Posterior vena cava (tissue), 2 donors: Measurements from ENCODE around the gene UEVLD. TPM values are rescaled to one million over a fixed set of nuclear protein-coding genes. Genes with fewer than 3 reads are reported as not detected.
"Not testable (repeated sequence)": the region's sequence is repeated elsewhere in the genome, so short reads cannot be mapped to it uniquely, and the experiment has no call there.

Experiments used
- DNase-seq: peaks from one replicate; pipeline ENCODE4 v3.0.0-alpha.2; 2020; ENCODE audit warnings: low spot score
- intact Hi-C, 2 donors: fragments of 100-400 bp; cut with DNase I; formaldehyde crosslinking; loops; one replicate each; pipeline versions ENCODE4 v1.14.1 to v1.14.2; 2022 to 2023
- total RNA-seq, 2 donors: library from RNA; stranded (reverse); fragmentation: NEBNext Ultra II Directional; extraction: Animal tissue kit (Norgen Biotek cat#: 25700); gene quantifications; one replicate each; pipeline ENCODE4 v1.2.1, GENCODE V29; 2021
- donor health status: DM: yes; HTN: yes; CAD: no.
- donor health status: DM: yes; HTN: yes; CAD: no.

UEVLD gene
- total RNA-seq, 2 donors from 2014 or later: 24.9 to 26.8 TPM

- intact Hi-C loops: no loop called here
- DNase-seq: no peak
Observed at GRCh38 chr11:18594999-18595749, 6.6 kb upstream of the UEVLD start.

GRCh38 chr11:18594088-18594487 is 5.6 kb upstream of the UEVLD start:
- DNase-seq, intact Hi-C loops: not testable (repeated sequence)

DNA sequence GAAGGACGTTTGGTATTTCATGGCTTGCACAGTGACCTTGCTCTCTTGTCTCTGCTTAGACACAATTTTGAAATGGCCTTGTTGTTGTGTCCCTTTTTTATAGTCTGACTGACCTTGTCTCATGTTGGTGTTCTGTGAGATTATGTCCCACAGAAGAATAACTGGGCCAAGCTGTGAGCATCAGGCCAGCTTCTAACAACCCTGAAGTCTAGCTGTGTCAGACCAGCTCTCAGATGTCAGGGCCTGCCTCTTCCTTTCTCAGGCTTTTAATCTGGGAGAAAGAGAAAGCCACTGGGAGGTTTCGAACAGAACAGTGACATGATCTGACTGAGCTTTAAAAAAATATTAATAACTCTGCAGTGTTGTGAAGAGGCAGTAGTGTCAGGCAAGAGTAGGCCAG is 2.0 kb upstream of the UEVLD start:
- DNase-seq: no peak
- intact Hi-C loops: loop anchor here in 1 of 2 donors (2.0 kb wide), 1 partner anchor 42 kb away; no protein-coding TSS in a partner anchor

- intact Hi-C loops: no loop called here
- no peak for DNase-seq
Observed at GRCh38 chr11:18581825-18582224, 6.7 kb downstream of the UEVLD start.

DNA sequence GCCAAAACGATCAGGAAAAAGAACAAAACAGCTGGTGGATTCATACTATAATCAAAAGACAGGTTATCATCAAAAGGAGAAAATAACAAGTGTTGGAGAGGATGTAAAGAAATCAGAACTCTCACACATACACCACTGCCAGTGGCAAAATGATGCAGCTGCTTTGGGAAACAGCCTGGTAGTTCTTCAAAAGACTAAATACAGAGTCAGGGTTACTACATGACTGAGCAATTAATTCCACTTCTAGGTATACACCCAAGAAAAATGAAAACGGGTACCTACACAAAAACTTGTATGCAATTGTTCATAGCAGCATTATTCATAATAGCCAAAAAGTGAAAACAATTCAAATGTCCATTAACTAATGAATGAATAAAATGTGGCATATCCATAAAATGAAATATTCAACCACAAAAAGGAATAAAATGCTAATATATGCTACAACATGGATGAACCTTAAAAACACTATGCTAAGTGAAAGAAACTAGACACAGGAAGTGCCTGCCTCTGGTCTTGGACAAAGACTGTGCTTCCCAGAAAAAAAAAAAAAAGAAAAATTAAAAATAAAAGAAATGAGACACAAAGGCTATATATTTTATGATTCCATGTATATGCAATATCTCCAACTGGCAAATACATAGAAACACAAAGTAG is 8.3 kb downstream of the UEVLD start:
- intact Hi-C loops: no loop called here
- DNase-seq: no peak

- intact Hi-C loops: no loop called here
- no peak for DNase-seq
Observed at GRCh38 chr11:18578975-18579598, 9.4 kb downstream of the UEVLD start.

DNA sequence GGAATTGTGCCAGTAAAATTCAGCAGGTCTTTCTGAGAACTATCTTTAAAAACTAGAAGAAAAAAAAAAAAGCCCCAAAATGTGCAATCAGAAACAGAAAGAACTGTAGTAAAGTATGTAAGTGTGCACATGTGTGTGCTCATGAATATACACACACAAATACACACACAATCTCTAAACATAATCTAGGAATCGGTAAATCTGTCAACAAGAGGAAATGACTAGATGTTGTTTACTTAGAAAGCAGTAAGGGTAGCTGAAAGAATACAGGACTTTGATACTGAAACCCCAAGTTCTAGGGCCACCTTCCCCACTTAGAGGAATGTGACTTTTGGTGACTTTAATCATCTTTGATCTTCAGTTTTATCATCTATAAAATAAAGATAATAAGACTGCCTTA is 13.2 kb downstream of the UEVLD start:
- intact Hi-C loops: no loop called here
- no peak for DNase-seq

GRCh38 chr11:18567081-18567480 is 21.5 kb downstream of the UEVLD start:
- intact Hi-C loops: no loop called here

GRCh38 chr11:18566406-18566805 is 22.1 kb downstream of the UEVLD start:
- DNase-seq: no peak
- intact Hi-C loops: no loop called here

More at GRCh38 chr11:18567081-18567480, 21.5 kb downstream of the UEVLD start:
- no peak for DNase-seq

GRCh38 chr11:18564149-18564548 is 24.4 kb downstream of the UEVLD start:
- no peak for DNase-seq
- intact Hi-C loops: no loop called here

DNA sequence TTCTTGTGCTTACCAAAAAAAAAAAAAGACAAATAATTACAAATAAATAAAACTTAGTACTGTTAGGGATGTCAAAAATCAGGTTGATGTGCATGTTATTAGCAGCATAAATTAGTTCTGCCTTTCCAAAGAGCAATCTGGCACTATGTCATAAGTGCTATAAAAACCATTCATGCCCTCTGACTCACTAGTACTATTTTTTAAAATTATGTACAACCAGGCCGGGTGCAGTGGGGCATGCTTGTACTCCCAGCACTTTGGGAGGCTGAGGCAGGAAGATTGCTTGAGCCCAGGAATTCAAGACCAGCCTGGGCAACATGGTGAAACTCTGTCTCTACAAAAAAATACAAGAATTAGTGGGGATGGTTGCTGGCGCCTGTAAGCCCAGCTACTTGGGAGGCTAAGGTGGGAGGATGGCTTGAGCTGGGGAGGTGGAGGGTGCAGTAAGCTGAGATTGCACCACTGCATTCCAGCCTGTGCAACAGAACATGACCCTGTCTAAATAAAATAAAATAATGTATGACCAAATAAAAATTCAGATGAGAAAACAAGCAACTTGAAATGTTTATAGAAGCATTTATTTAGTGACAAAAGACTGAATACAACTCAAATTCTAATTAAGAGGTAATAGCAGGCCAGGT is 25.3 kb downstream of the UEVLD start:
- no peak for DNase-seq
- intact Hi-C loops: no loop called here

GRCh38 chr11:18548001-18548400 is 40.5 kb downstream of the UEVLD start:
- DNase-seq: no peak
- intact Hi-C loops: no loop called here

DNA sequence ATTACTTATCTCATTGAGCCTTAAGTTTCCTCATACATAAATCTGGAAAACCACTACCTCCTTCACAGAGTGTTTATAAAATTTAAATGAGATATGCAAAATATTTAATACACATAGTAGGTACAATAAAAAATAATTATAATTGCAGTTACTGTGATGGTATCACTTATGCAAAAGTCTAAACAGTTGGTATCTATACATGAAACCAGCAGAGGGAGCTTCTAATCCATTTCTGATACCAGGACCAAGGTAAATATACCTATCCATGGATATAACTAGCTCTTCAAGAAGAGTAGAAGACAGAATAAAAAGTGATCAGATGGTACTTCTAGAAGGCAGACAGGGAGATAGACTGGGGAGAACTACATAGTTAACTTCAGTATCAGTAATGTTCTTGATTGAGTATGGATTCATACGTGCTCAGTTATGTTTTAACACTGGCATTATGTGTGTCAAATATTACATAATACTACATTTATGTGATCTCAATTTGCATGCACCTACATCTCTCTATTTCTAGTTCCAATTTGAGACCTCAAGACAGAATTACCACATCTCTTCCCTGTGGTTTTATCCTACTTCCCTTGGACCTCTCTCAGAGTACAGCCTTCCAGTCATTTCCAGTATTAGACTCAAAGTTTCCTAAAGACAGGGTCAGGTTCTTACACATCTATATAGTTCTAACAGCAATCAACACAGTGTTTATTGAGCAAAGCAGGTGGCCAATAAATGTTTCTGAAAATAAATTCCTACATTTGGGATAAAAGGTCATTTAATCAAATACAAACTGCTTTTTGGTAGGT is 48.1 kb downstream of the UEVLD start:
- intact Hi-C loops: no loop called here
- DNase-seq: no peak

DNA sequence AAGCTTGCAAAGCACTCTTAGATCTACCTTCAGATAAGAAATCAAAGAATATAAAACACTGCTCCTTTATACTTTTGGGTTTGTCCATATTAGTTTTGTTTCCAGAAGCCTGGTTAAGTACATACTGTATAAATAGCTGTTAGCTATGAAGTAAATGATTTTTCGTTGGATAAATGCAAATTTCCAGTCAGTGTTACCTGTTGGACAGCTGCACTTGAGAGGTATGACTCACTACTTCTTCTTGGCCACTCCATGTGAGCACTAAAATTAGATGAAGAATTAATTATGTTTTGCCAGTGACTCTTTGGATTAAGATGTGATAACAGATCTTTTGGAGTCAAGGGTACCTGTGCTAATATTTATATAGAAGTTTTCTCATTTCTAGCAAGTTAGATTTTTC is 52.3 kb downstream of the UEVLD start:
- intact Hi-C loops: no loop called here
- DNase-seq: no peak

- no peak for DNase-seq
- intact Hi-C loops: no loop called here
Observed at GRCh38 chr11:18534245-18534644, 54.3 kb downstream of the UEVLD start.

- intact Hi-C loops: no loop called here
- DNase-seq: no peak
Observed at GRCh38 chr11:18533365-18533764, 55.2 kb downstream of the UEVLD start.

GRCh38 chr11:18527512-18527911 is 61.0 kb downstream of the UEVLD start:
- intact Hi-C loops: no loop called here
- DNase-seq: no peak

DNA sequence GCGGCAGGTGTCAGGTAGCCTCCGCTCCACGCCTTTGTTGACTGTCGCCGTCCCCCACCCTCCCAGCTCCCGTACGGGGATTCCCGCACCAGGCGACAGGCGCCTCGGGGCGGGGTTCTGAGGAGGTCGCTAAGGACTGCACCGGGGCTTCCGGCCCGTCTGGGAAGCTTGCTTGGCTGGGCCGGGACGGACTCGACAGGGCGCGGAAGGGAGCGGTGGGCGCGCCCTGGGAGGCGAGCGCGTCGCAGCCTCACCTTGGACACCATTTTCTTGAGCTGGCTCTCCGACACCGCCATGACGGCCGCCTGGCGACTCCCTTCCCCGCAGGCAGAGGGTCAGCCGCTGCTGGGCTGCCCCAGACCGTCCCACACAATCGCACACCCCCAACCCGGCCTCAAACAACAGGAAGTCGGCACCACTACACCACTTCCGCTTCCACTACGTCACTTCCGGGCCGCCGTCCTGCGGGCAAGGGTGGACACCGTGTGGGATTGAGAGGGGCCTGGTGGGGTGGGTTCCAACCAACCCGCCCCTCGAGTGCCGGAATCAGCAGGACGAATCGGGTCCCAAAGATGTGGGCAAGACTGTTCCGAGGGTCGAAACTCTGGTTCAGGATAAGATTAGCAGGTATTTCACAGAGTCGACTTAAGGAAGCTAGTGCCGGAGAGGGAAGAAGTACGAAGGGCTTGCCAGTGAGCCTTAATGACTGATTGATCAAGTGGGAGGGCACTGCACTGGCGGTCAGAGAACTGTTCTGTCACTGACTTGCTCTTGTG is 61.8 kb downstream of the UEVLD start, which contains the start of gene TSG101:
Gene TSG101, minus strand, starts transcription at position 422 of the 776 bp plus-strand sequence. Its CDS starts 126 bp downstream, at position 296.
- peak; percentile 99 for DNase-seq
- intact Hi-C loops: no loop called here
